DOHH2 (cell line): ENCODE measurements around the gene MICU2.

Source experiments
- H3F3A ChIP-seq: fragments of 200-600 bp; sonication (generic), shearing (Covaris generic); 2 replicates; pipeline ENCODE4 v1.6.0; 2016; ENCODE audit warnings: antibody characterized with exemption, mild to moderate bottlenecking; ENCODE audit not compliant: control insufficient read depth, insufficient read depth
- H3K27ac ChIP-seq: fragments of 200-600 bp; sonication (generic); 2 replicates; pipeline ENCODE4 v1.5.1; 2014; ENCODE audit warnings: low read depth, mild to moderate bottlenecking, low read length, moderate library complexity
- H3K27me3 ChIP-seq: fragments of 200-600 bp; sonication (generic); 2 replicates; pipeline ENCODE4 v1.6.1; 2014; ENCODE audit warnings: mild to moderate bottlenecking, low read length, mixed read lengths; ENCODE audit not compliant: control insufficient read depth
- H3K36me3 ChIP-seq: fragments of 200-600 bp; sonication (generic); 2 replicates; pipeline ENCODE4 v1.6.1; 2014; ENCODE audit warnings: mild to moderate bottlenecking, low read length, moderate library complexity, mixed read lengths; ENCODE audit not compliant: control insufficient read depth
- H3K4me1 ChIP-seq: fragments of 200-600 bp; sonication (generic); 2 replicates; pipeline ENCODE4 v1.6.1; 2014; ENCODE audit warnings: mild to moderate bottlenecking, low read length, mixed read lengths; ENCODE audit not compliant: control insufficient read depth
- H3K4me2 ChIP-seq: fragments of 200-600 bp; sonication (generic); 2 replicates; pipeline ENCODE4 v1.6.0; 2014; ENCODE audit warnings: mild to moderate bottlenecking, low read length, moderate library complexity
- H3K4me3 ChIP-seq: fragments of 200-600 bp; sonication (generic); 2 replicates; pipeline ENCODE4 v1.5.1; 2014; ENCODE audit warnings: mild to moderate bottlenecking, low read length, mixed read lengths
- H3K79me2 ChIP-seq: fragments of 200-600 bp; sonication (generic); 2 replicates; pipeline ENCODE4 v1.6.1; 2014; ENCODE audit warnings: mild to moderate bottlenecking, low read length, mixed read lengths; ENCODE audit not compliant: control insufficient read depth
- H3K9me2 ChIP-seq: fragments of 200-600 bp; sonication (generic); replicated peaks from 2 replicates; pipeline ENCODE4 v1.6.1; 2014; ENCODE audit warnings: mild to moderate bottlenecking, low read length, mixed read lengths; ENCODE audit not compliant: control insufficient read depth
- H3K9me3 ChIP-seq: fragments of 200-600 bp; sonication (generic); 2 replicates; pipeline ENCODE4 v1.6.1; 2014; ENCODE audit warnings: antibody characterized with exemption, low read length, mixed read lengths; ENCODE audit not compliant: control insufficient read depth, insufficient read depth
- H4K20me1 ChIP-seq: fragments of 200-600 bp; sonication (generic); 2 replicates; pipeline ENCODE4 v1.6.0; 2014; ENCODE audit warnings: low read depth, mild to moderate bottlenecking, antibody characterized with exemption, low read length, moderate library complexity; ENCODE audit not compliant: control insufficient read depth, insufficient read depth
- CTCF ChIP-seq: fragments of 200-600 bp; sonication (generic); IDR thresholded peaks from one replicate; pipeline ENCODE4 v1.5.1; 2014; ENCODE audit warnings: antibody characterized with exemption, mild to moderate bottlenecking, low read depth, low read length; ENCODE audit not compliant: poor library complexity, severe bottlenecking
- EZH2phosphoT487 ChIP-seq: fragments of 200-600 bp; sonication (generic); IDR thresholded peaks from 2 replicates; pipeline ENCODE4 v1.6.1; 2017; ENCODE audit warnings: borderline replicate concordance, mild to moderate bottlenecking, antibody characterized with exemption, low read length, moderate library complexity, mixed read lengths

Gene MICU2

GRCh38 chr13:21446656-21447055 is 157.3 kb downstream of the MICU2 start:
- no peaks in the 10 kb centered on the region for H3K9me2 ChIP-seq
- H3K27ac ChIP-seq, result no peak overlapping the region
- no peaks in the 10 kb centered on the region; the same call in 1 of the 2 replicates for H3F3A ChIP-seq
- peaks cover 76% of the 10 kb centered on the region for H3K79me2 ChIP-seq
- H3K4me2 ChIP-seq, result no peak overlapping the region
- H3K9me3 ChIP-seq, result no peaks in the 10 kb centered on the region
- peaks cover 4% of the 10 kb centered on the region; the same call in 1 of the 2 replicates for H3K36me3 ChIP-seq
- no peak for TF ChIP-seq CTCF
- no peak for TF ChIP-seq EZH2phosphoT487
- no peak overlapping the region for H3K4me3 ChIP-seq
- no peaks in the 10 kb centered on the region for H3K27me3 ChIP-seq
- no peaks in the 10 kb centered on the region for H3K4me1 ChIP-seq
- H4K20me1 ChIP-seq, result no peaks in the 10 kb centered on the region

GRCh38 chr13:21445759-21446158 is 158.2 kb downstream of the MICU2 start:
- Histone ChIP-seq H3K79me2 (peaks cover 73% of the 10 kb centered on the region), H3K4me1 (peaks cover 4% of the 10 kb centered on the region; the same call in 1 of the 2 replicates), H3K4me2 (no peak overlapping the region), H4K20me1 (no peaks in the 10 kb centered on the region), H3K9me3 (no peaks in the 10 kb centered on the region), H3F3A (no peaks in the 10 kb centered on the region; the same call in 1 of the 2 replicates), H3K27me3 (no peaks in the 10 kb centered on the region), H3K4me3 (no peak overlapping the region), H3K27ac (no peak overlapping the region), H3K36me3 (peaks cover 4% of the 10 kb centered on the region; the same call in 1 of the 2 replicates), H3K9me2 (no peaks in the 10 kb centered on the region)
- TF ChIP-seq EZH2phosphoT487, result no peak

- Histone ChIP-seq H3K27ac (no peak overlapping the region), H3F3A (no peaks in the 10 kb centered on the region; the same call in 1 of the 2 replicates), H3K36me3 (no peaks in the 10 kb centered on the region; the same call in 1 of the 2 replicates), H3K4me1 (peaks cover 4% of the 10 kb centered on the region; the same call in 1 of the 2 replicates), H4K20me1 (no peaks in the 10 kb centered on the region), H3K4me2 (no peak overlapping the region), H3K79me2 (peaks cover 83% of the 10 kb centered on the region), H3K9me2 (no peaks in the 10 kb centered on the region), H3K4me3 (no peak overlapping the region), H3K27me3 (no peaks in the 10 kb centered on the region), H3K9me3 (peaks cover 2% of the 10 kb centered on the region; the same call in 1 of the 2 replicates)
- TF ChIP-seq EZH2phosphoT487, result no peak
- no peak for TF ChIP-seq CTCF
Measured at GRCh38 chr13:21443171-21443570, 160.8 kb downstream of the MICU2 start.
